Activated naive CD4-positive, alpha-beta T cell treated with anti-CD3 and anti-CD28 coated beads, Interleukin-2, amount 10 ng/mL, durations not matched to agents 7 days and 5 days (primary cell): ENCODE data around the gene TM2D3.

Experiments
- CTCF ChIA-PET: fragments of 350-600 bp; sonication (Branson Sonifier 250); formaldehyde crosslinking; loops from one replicate; lab custom pipeline; 2021; ENCODE audit warnings: antibody characterized with exemption; lab: Charles Lee
- DNase-seq: peaks from one replicate; pipeline ENCODE4 v3.0.0-alpha.2; 2020
- H3K27ac Mint-ChIP-seq: one replicate; pipeline ENCODE4 v1.8.0; 2021; ENCODE audit warnings: mild to moderate bottlenecking, moderate library complexity, mixed read lengths
- H3K27me3 Mint-ChIP-seq: one replicate; pipeline ENCODE4 v1.8.0; 2021; ENCODE audit warnings: mild to moderate bottlenecking, mixed read lengths
- H3K36me3 Mint-ChIP-seq: one replicate; pipeline ENCODE4 v1.8.0; 2021; ENCODE audit warnings: mixed read lengths
- H3K4me1 Mint-ChIP-seq: one replicate; pipeline ENCODE4 v1.8.0; 2021; ENCODE audit warnings: mixed read lengths
- H3K4me3 Mint-ChIP-seq: one replicate; pipeline ENCODE4 v1.8.0; 2021; ENCODE audit warnings: mild to moderate bottlenecking, moderate library complexity, mixed read lengths
- H3K9me3 Mint-ChIP-seq: one replicate; pipeline ENCODE4 v1.8.0; 2021; ENCODE audit warnings: mixed read lengths

TM2D3 gene

GRCh38 chr15:101652098-101652785, at the start of gene TM2D3:
Gene TM2D3, minus strand, starts transcription at chr15:101652381. Its CDS starts 20 bp downstream, at chr15:101652361.
- Mint-ChIP-seq H3K36me3 (peaks cover 19% of the 10 kb centered on the region), H3K27ac (peak within 1 kb of the TSS; percentile 98)

GRCh38 chr15:101698314-101698713, 46.1 kb upstream of the TM2D3 start:
- Mint-ChIP-seq H3K4me3 (no peak overlapping the region), H3K36me3 (peaks cover 59% of the 10 kb centered on the region), H3K27ac (no peak overlapping the region), H3K9me3 (no peaks in the 10 kb centered on the region), H3K27me3 (no peaks in the 10 kb centered on the region), H3K4me1 (peaks cover 41% of the 10 kb centered on the region)
- no peak for DNase-seq
- CTCF ChIA-PET: interaction anchor here (0.7 kb wide), 1 partner anchor 23 kb away, joined by 3 read pairs; no protein-coding TSS in a partner anchor

More at GRCh38 chr15:101652098-101652785, at the start of gene TM2D3:
- Mint-ChIP-seq H3K4me3 (peak within 1 kb of the TSS; percentile 85), H3K4me1 (peaks cover 40% of the 10 kb centered on the region), H3K9me3 (no peaks in the 10 kb centered on the region), H3K27me3 (no peaks in the 10 kb centered on the region)
- peak; percentile 95 for DNase-seq
- CTCF ChIA-PET: interaction anchor here (1.2 kb wide), 1 partner anchor 363 kb away, joined by 5 read pairs; no protein-coding TSS in a partner anchor

- Mint-ChIP-seq H3K4me3 (peak overlapping the region; percentile 62), H3K36me3 (peaks cover 66% of the 10 kb centered on the region), H3K27ac (peak overlapping the region; percentile 93), H3K9me3 (no peaks in the 10 kb centered on the region), H3K4me1 (peaks cover 49% of the 10 kb centered on the region), H3K27me3 (no peaks in the 10 kb centered on the region)
- DNase-seq: peak; percentile 27
- CTCF ChIA-PET: no interaction called here
These were observed 45.3 kb upstream of the TM2D3 start for GRCh38 chr15:101697488-101697887.

- no peak for DNase-seq
- CTCF ChIA-PET: interaction anchor here (0.8 kb wide), 1 partner anchor 26 kb away, joined by 3 read pairs; no protein-coding TSS in a partner anchor
- peaks cover 62% of the 10 kb centered on the region for H3K36me3 Mint-ChIP-seq
- H3K4me1 Mint-ChIP-seq: peaks cover 50% of the 10 kb centered on the region
- no peaks in the 10 kb centered on the region for H3K9me3 Mint-ChIP-seq
- H3K4me3 Mint-ChIP-seq: no peak overlapping the region
- H3K27me3 Mint-ChIP-seq: no peaks in the 10 kb centered on the region
- H3K27ac Mint-ChIP-seq: peak overlapping the region; percentile 93
These were observed 44.6 kb upstream of the TM2D3 start for GRCh38 chr15:101696829-101697228.

- H3K36me3 Mint-ChIP-seq: peaks cover 53% of the 10 kb centered on the region
- DNase-seq: no peak
- no peaks in the 10 kb centered on the region for H3K9me3 Mint-ChIP-seq
- CTCF ChIA-PET: no interaction called here
- no peak overlapping the region for H3K27ac Mint-ChIP-seq
- H3K27me3 Mint-ChIP-seq: no peaks in the 10 kb centered on the region
- no peak overlapping the region for H3K4me3 Mint-ChIP-seq
- H3K4me1 Mint-ChIP-seq: peaks cover 53% of the 10 kb centered on the region
These were observed 42.1 kb upstream of the TM2D3 start for GRCh38 chr15:101694261-101694660.

GRCh38 chr15:101692801-101693598, 40.8 kb upstream of the TM2D3 start:
- Mint-ChIP-seq H3K36me3 (peaks cover 47% of the 10 kb centered on the region), H3K27me3 (no peaks in the 10 kb centered on the region), H3K27ac (peak overlapping the region; percentile 57), H3K4me1 (peaks cover 46% of the 10 kb centered on the region), H3K4me3 (no peak overlapping the region), H3K9me3 (no peaks in the 10 kb centered on the region)
- no peak for DNase-seq
- CTCF ChIA-PET: no interaction called here

GRCh38 chr15:101689901-101690300, 37.7 kb upstream of the TM2D3 start:
- Mint-ChIP-seq H3K36me3 (peaks cover 39% of the 10 kb centered on the region), H3K4me3 (no peak overlapping the region), H3K9me3 (no peaks in the 10 kb centered on the region), H3K27me3 (no peaks in the 10 kb centered on the region), H3K27ac (no peak overlapping the region), H3K4me1 (peaks cover 22% of the 10 kb centered on the region)
- DNase-seq: no peak
- CTCF ChIA-PET: no interaction called here

- no peak for DNase-seq
- H3K9me3 Mint-ChIP-seq: no peaks in the 10 kb centered on the region
- no peaks in the 10 kb centered on the region for H3K27me3 Mint-ChIP-seq
- no peak overlapping the region for H3K4me3 Mint-ChIP-seq
- CTCF ChIA-PET: interaction anchor here (1.4 kb wide), 1 partner anchor 13 kb away, joined by 3 read pairs; no protein-coding TSS in a partner anchor
- peaks cover 2% of the 10 kb centered on the region for H3K4me1 Mint-ChIP-seq
- peaks cover 40% of the 10 kb centered on the region for H3K36me3 Mint-ChIP-seq
- no peak overlapping the region for H3K27ac Mint-ChIP-seq
These were observed 34.5 kb upstream of the TM2D3 start for GRCh38 chr15:101686718-101687117.

GRCh38 chr15:101684877-101685276, 32.7 kb upstream of the TM2D3 start:
- Mint-ChIP-seq H3K27ac (no peak overlapping the region), H3K4me3 (no peak overlapping the region), H3K27me3 (no peaks in the 10 kb centered on the region), H3K4me1 (no peaks in the 10 kb centered on the region), H3K9me3 (no peaks in the 10 kb centered on the region), H3K36me3 (peaks cover 38% of the 10 kb centered on the region)
- DNase-seq: no peak
- CTCF ChIA-PET: no interaction called here

- Mint-ChIP-seq H3K36me3 (peaks cover 37% of the 10 kb centered on the region), H3K4me1 (no peaks in the 10 kb centered on the region), H3K27me3 (no peaks in the 10 kb centered on the region), H3K9me3 (no peaks in the 10 kb centered on the region), H3K27ac (no peak overlapping the region), H3K4me3 (no peak overlapping the region)
- DNase-seq: no peak
- CTCF ChIA-PET: no interaction called here
These were observed 32.2 kb upstream of the TM2D3 start for GRCh38 chr15:101684384-101684783.

GRCh38 chr15:101679806-101680205, 27.6 kb upstream of the TM2D3 start:
- no peak for DNase-seq
- H3K4me1 Mint-ChIP-seq: no peaks in the 10 kb centered on the region
- CTCF ChIA-PET: no interaction called here
- no peaks in the 10 kb centered on the region for H3K27me3 Mint-ChIP-seq
- H3K36me3 Mint-ChIP-seq: peaks cover 30% of the 10 kb centered on the region
- H3K4me3 Mint-ChIP-seq: no peak overlapping the region
- H3K27ac Mint-ChIP-seq: no peak overlapping the region
- no peaks in the 10 kb centered on the region for H3K9me3 Mint-ChIP-seq

- H3K27me3 Mint-ChIP-seq: no peaks in the 10 kb centered on the region
- CTCF ChIA-PET: no interaction called here
- H3K4me3 Mint-ChIP-seq: no peak overlapping the region
- H3K4me1 Mint-ChIP-seq: no peaks in the 10 kb centered on the region
- H3K9me3 Mint-ChIP-seq: no peaks in the 10 kb centered on the region
- no peak overlapping the region for H3K27ac Mint-ChIP-seq
- no peak for DNase-seq
- peaks cover 29% of the 10 kb centered on the region for H3K36me3 Mint-ChIP-seq
These were observed 24.7 kb upstream of the TM2D3 start for GRCh38 chr15:101676921-101677329.

- H3K27ac Mint-ChIP-seq: peak overlapping the region; percentile 64
- H3K27me3 Mint-ChIP-seq: no peaks in the 10 kb centered on the region
These were observed 23.8 kb upstream of the TM2D3 start for GRCh38 chr15:101675796-101676582.

GRCh38 chr15:101675015-101675414, 22.8 kb upstream of the TM2D3 start:
- H3K27ac Mint-ChIP-seq: no peak overlapping the region
- no peaks in the 10 kb centered on the region for H3K9me3 Mint-ChIP-seq
- H3K27me3 Mint-ChIP-seq: no peaks in the 10 kb centered on the region
- peaks cover 36% of the 10 kb centered on the region for H3K36me3 Mint-ChIP-seq
- no peak for DNase-seq
- CTCF ChIA-PET: interaction anchor here (1.3 kb wide), 1 partner anchor 354 kb away, joined by 3 read pairs; no protein-coding TSS in a partner anchor
- H3K4me3 Mint-ChIP-seq: no peak overlapping the region
- no peaks in the 10 kb centered on the region for H3K4me1 Mint-ChIP-seq

More at GRCh38 chr15:101675796-101676582, 23.8 kb upstream of the TM2D3 start:
- DNase-seq: no peak
- CTCF ChIA-PET: no interaction called here
- Mint-ChIP-seq H3K4me1 (no peaks in the 10 kb centered on the region), H3K9me3 (no peaks in the 10 kb centered on the region), H3K36me3 (peaks cover 31% of the 10 kb centered on the region), H3K4me3 (no peak overlapping the region)
